Measurements from ENCODE around the gene TLN1. TPM values are rescaled to one million over a fixed set of nuclear protein-coding genes. Genes with fewer than 3 reads are reported as not detected.

TLN1 gene
- total and polyA plus RNA-seq, 11 donors, result 152 to 373 (median 257) TPM

- intact Hi-C loops (cut with DNase I), result loop anchor here in 1 of 10 donors (5.0 kb wide), 1 partner anchor 37 kb away; no protein-coding TSS in a partner anchor
- peak overlapping the region in 1 of 12 donors; percentile 24 for H3K27ac ChIP-seq
- ATAC-seq (no peak), DNase-seq (no peak)
- no peak for TF ChIP-seq POLR2A (IDR thresholded peaks at IDR 0.05)
- TF ChIP-seq CTCF (IDR thresholded peaks at IDR 0.05), result no peak
- H3K27me3 ChIP-seq, result no peaks in the 10 kb centered on the region
- WGBS, 4 donors, result 93 to 95% (median 94%) methylated on average over 12 to 13 of the region's 13 CpGs
- H3K36me3 ChIP-seq, result peaks cover 19 to 100% (median 100%) of the 10 kb centered on the region in 9 donors
- H3K4me3 ChIP-seq, result no peak overlapping the region
- peaks cover 0 to 11% (median 0%) of the 10 kb centered on the region in 12 donors for H3K4me1 ChIP-seq
- no peaks in the 10 kb centered on the region for H3K9me3 ChIP-seq
Measured at GRCh38 chr9:35714579-35715252, 17.3 kb downstream of the TLN1 start.

- peaks cover 19 to 100% (median 98%) of the 10 kb centered on the region in 9 donors for H3K36me3 ChIP-seq
- peak overlapping the region in 1 of 12 donors; percentile 44 for H3K27ac ChIP-seq
- no peak for ATAC-seq
- H3K27me3 ChIP-seq, result no peaks in the 10 kb centered on the region
- H3K4me1 ChIP-seq, result peaks cover 0 to 11% (median 0%) of the 10 kb centered on the region in 12 donors
- TF ChIP-seq CTCF (IDR thresholded peaks at IDR 0.05), result no peak
- no peak for TF ChIP-seq POLR2A (IDR thresholded peaks at IDR 0.05)
- no peak for DNase-seq
- H3K9me3 ChIP-seq, result no peaks in the 10 kb centered on the region
- WGBS, 4 donors, result 88 to 95% (median 90%) methylated on average over 6 of the region's 6 CpGs
- no peak overlapping the region for H3K4me3 ChIP-seq
- intact Hi-C loops (cut with DNase I), result loop anchor here in 1 of 10 donors (5.0 kb wide), 1 partner anchor 37 kb away; no protein-coding TSS in a partner anchor
Measured at GRCh38 chr9:35714123-35714522, 17.9 kb downstream of the TLN1 start.

DNA sequence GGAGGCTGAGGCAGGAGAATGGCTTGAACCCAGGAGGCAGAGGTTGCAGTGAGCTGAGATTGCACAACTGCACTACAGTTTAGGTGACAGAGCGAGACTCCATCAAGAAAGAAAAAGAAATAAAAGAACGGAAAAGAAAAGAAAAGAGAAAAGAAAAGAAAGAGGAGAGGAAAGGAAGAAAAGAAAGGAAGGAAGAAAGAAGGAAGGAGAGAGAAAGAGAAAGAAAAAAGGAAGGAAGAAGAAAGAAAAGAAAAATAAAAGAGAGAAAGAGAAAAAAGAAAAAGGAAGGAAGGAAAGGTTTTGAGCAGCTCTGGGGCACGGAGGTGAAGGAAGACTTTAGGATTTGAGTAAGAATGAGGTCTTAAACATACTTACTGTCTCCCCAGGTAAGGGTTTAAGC is 18.4 kb downstream of the TLN1 start:
- WGBS, 4 donors, result 89 to 93% (median 91%) methylated on average over 3 of the region's 3 CpGs
- Histone ChIP-seq H3K4me3 (no peak overlapping the region), H3K4me1 (peaks cover 0 to 11% (median 0%) of the 10 kb centered on the region in 12 donors), H3K36me3 (peaks cover 19 to 100% (median 98%) of the 10 kb centered on the region in 9 donors), H3K27me3 (no peaks in the 10 kb centered on the region), H3K27ac (peak overlapping the region in 1 of 12 donors; percentile 44), H3K9me3 (no peaks in the 10 kb centered on the region)
- intact Hi-C loops (cut with DNase I), result loop anchor here in 1 of 10 donors (5.0 kb wide), 1 partner anchor 36 kb away; no protein-coding TSS in a partner anchor
- no peak for TF ChIP-seq POLR2A (IDR thresholded peaks at IDR 0.05)
- TF ChIP-seq CTCF (IDR thresholded peaks at IDR 0.05), result no peak
- DNase-seq (no peak), ATAC-seq (no peak)

DNA sequence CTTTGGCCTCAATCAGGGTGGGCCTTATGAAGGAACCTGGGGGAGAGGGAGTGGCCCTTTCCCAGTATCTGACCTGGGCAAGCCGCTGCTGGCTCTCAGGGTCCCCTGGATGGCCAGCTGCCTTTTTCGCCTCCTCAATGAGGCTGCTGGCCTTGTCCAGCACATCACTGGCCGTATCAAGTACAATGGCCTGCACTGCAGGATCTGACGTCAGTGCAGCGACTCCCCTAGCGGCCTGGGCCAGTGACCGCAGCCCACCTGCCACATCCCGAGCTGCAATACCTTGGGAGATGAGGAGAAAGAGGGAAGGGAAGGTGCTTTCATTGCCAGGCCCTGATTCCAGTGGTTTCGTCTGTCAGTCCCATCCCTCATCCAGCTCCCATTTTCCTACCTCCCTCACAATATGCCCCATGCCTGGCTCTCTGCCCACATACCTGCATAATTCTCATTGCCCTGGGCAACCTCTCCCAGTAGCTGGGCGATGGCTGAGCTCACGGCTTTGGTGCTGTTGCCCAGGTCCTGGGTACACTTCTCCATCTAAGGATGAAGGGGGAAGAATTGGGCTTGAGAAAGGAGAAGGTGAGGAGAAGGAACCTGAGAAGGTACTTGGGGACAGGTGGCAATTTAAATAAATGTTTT is 19.1 kb downstream of the TLN1 start:
- TF ChIP-seq CTCF (IDR thresholded peaks at IDR 0.05), result no peak
- no peak for TF ChIP-seq POLR2A (IDR thresholded peaks at IDR 0.05)
- intact Hi-C loops (cut with DNase I), result loop anchor here in 1 of 10 donors (5.0 kb wide), 1 partner anchor 36 kb away; no protein-coding TSS in a partner anchor
- Histone ChIP-seq H3K4me1 (peaks cover 0 to 11% (median 0%) of the 10 kb centered on the region in 12 donors), H3K27me3 (no peaks in the 10 kb centered on the region), H3K9me3 (no peaks in the 10 kb centered on the region), H3K4me3 (no peak overlapping the region), H3K27ac (no peak overlapping the region), H3K36me3 (peaks cover 19 to 100% (median 98%) of the 10 kb centered on the region in 9 donors)
- ATAC-seq (no peak), DNase-seq (no peak)
- WGBS, 4 donors, result 81 to 90% (median 85%) methylated on average over 11 of the region's 11 CpGs

Data from heart left ventricle (tissue), 16 donors.